Activated naive CD4-positive, alpha-beta T cell treated with anti-CD3 and anti-CD28 coated beads for 36 hours (primary cell): ENCODE results near the gene DSE. TPM values are rescaled to one million over a fixed set of nuclear protein-coding genes. Genes with fewer than 3 reads are reported as not detected.

ENCODE experiments used
- CTCF ChIA-PET: fragments of 350-600 bp; sonication (Branson Sonifier 250); formaldehyde crosslinking; loops from one replicate; lab custom pipeline; 2021; ENCODE audit warnings: antibody characterized with exemption; lab: Charles Lee
- DNase-seq: peaks from one replicate; pipeline ENCODE4 v3.0.0-alpha.2; 2020
- H3K27ac Mint-ChIP-seq: one replicate; pipeline ENCODE4 v1.8.0; 2021; ENCODE audit warnings: mild to moderate bottlenecking, mixed read lengths
- H3K27me3 Mint-ChIP-seq: one replicate; pipeline ENCODE4 v1.8.0; 2021; ENCODE audit warnings: low read depth, mixed read lengths
- H3K36me3 Mint-ChIP-seq: one replicate; pipeline ENCODE4 v1.8.0; 2021; ENCODE audit warnings: low read depth, mixed read lengths
- H3K4me1 Mint-ChIP-seq: one replicate; pipeline ENCODE4 v1.8.0; 2021; ENCODE audit warnings: low read depth, mixed read lengths
- H3K4me3 Mint-ChIP-seq: one replicate; pipeline ENCODE4 v1.8.0; 2021; ENCODE audit warnings: mild to moderate bottlenecking, moderate library complexity, mixed read lengths
- H3K9me3 Mint-ChIP-seq: one replicate; pipeline ENCODE4 v1.8.0; 2021; ENCODE audit warnings: mixed read lengths
- intact Hi-C: fragments of 100-400 bp; cut with micrococcal nuclease; formaldehyde crosslinking; loops from one replicate; pipeline ENCODE4 v1.15.1; 2023
- total RNA-seq, 2 experiments: library from RNA; stranded (reverse); gene quantifications; one replicate each; pipeline ENCODE4 v1.2.3, GENCODE V29; 2021

Gene DSE
- total RNA-seq, 2 experiments from 2014 or later = 2.1 to 3.2 TPM

DNA sequence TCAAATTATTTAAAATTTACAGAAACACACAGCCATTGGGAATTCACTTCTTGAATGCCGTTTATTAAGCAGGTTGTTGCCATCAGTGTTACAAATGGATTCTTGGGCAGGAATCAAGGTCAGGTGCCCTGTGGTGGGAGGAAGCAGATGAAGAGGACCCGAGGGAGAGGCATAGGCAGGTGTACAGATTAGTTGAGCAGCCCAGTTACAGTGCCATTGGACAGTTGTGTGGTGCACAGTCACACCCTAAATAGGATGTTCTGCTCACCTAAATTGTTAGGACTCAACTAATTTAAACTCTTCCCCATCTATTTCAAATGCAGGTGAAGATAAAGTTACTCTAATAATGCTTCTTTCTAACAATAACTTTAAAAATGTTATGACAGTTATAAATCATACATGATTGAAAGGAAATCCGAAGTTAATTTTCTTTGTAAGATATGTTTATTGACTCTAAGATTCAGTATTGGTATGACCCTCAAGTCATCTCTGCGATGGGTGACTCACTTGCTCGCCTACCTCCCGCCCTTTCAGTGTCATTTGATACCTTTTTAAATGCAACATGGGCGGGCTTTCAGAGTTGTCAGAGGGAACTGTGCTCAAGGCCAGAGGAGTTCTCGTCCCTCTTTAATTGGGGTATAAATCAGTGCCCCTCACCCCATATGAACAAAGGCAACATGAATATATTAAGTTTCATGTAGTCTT, 35.1 kb downstream of the DSE start:
- H3K27me3 Mint-ChIP-seq = peaks cover 9% of the 10 kb centered on the region
- DNase-seq = no peak
- no peaks in the 10 kb centered on the region for H3K36me3 Mint-ChIP-seq
- H3K27ac Mint-ChIP-seq = no peak overlapping the region
- H3K9me3 Mint-ChIP-seq = no peaks in the 10 kb centered on the region
- intact Hi-C loops = no loop called here
- H3K4me3 Mint-ChIP-seq = no peak overlapping the region
- H3K4me1 Mint-ChIP-seq = no peaks in the 10 kb centered on the region
- CTCF ChIA-PET = no interaction called here

- peaks cover 9% of the 10 kb centered on the region for H3K27me3 Mint-ChIP-seq
- no peak overlapping the region for H3K27ac Mint-ChIP-seq
- CTCF ChIA-PET = no interaction called here
- no peaks in the 10 kb centered on the region for H3K4me1 Mint-ChIP-seq
- no peaks in the 10 kb centered on the region for H3K9me3 Mint-ChIP-seq
- no peaks in the 10 kb centered on the region for H3K36me3 Mint-ChIP-seq
- DNase-seq = no peak
- no peak overlapping the region for H3K4me3 Mint-ChIP-seq
- intact Hi-C loops = no loop called here
Observed at GRCh38 chr6:116406678-116407345, 36.1 kb downstream of the DSE start.

- intact Hi-C loops = no loop called here
- Mint-ChIP-seq H3K4me1 (no peaks in the 10 kb centered on the region), H3K36me3 (no peaks in the 10 kb centered on the region), H3K9me3 (no peaks in the 10 kb centered on the region), H3K4me3 (no peak overlapping the region), H3K27ac (no peak overlapping the region), H3K27me3 (peaks cover 9% of the 10 kb centered on the region)
- DNase-seq = no peak
- CTCF ChIA-PET = no interaction called here
Observed at GRCh38 chr6:116408491-116408890, 37.7 kb downstream of the DSE start.

- Mint-ChIP-seq H3K27me3 (peaks cover 7% of the 10 kb centered on the region), H3K27ac (no peak overlapping the region), H3K9me3 (no peaks in the 10 kb centered on the region), H3K4me1 (no peaks in the 10 kb centered on the region), H3K36me3 (no peaks in the 10 kb centered on the region), H3K4me3 (no peak overlapping the region)
- intact Hi-C loops = no loop called here
- DNase-seq = no peak
- CTCF ChIA-PET = no interaction called here
Observed at GRCh38 chr6:116409756-116410155, 39.0 kb downstream of the DSE start.

DNA sequence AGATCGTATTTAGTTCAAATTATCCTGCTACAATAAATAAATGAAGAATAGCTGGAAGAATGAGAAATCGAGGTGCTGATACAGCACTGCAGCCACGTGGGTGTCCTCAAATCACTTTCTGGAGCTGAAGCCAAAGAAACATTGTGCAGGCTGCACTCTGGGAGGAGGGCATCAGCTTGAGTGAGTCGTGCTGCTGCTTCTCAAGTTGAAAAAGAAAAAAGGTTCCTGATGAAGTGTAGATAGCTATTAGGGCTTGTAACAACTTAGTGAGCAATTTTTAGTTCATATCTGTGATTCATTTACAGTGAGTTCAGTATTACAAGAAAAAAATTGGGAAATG, 40.5 kb downstream of the DSE start:
- no peak for DNase-seq
- no peak overlapping the region for H3K27ac Mint-ChIP-seq
- intact Hi-C loops = no loop called here
- H3K36me3 Mint-ChIP-seq = no peaks in the 10 kb centered on the region
- CTCF ChIA-PET = no interaction called here
- peaks cover 7% of the 10 kb centered on the region for H3K27me3 Mint-ChIP-seq
- no peaks in the 10 kb centered on the region for H3K9me3 Mint-ChIP-seq
- no peaks in the 10 kb centered on the region for H3K4me1 Mint-ChIP-seq
- H3K4me3 Mint-ChIP-seq = no peak overlapping the region

DNA sequence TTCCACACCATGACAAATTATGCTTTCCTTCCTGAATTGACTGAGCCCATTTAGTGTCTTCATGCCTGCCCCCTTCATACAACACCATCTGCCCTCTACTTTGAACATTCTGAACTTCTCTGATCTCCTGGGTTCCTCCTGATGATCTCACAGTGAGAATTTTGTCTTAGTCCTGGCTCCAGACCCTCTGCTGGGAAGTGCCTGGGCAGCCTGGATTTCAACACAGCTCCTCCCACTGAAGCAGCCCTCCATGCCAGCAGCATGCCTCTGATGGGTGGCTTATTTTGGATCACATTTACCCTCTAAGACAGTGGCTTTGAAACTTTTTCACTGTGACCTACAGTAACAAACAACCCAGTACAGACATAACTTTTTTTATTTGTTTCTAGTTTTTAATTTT, 41.5 kb downstream of the DSE start:
- peaks cover 3% of the 10 kb centered on the region for H3K27me3 Mint-ChIP-seq
- H3K36me3 Mint-ChIP-seq = no peaks in the 10 kb centered on the region
- DNase-seq = no peak
- CTCF ChIA-PET = no interaction called here
- H3K27ac Mint-ChIP-seq = no peak overlapping the region
- no peaks in the 10 kb centered on the region for H3K9me3 Mint-ChIP-seq
- no peaks in the 10 kb centered on the region for H3K4me1 Mint-ChIP-seq
- intact Hi-C loops = no loop called here
- no peak overlapping the region for H3K4me3 Mint-ChIP-seq

DNA sequence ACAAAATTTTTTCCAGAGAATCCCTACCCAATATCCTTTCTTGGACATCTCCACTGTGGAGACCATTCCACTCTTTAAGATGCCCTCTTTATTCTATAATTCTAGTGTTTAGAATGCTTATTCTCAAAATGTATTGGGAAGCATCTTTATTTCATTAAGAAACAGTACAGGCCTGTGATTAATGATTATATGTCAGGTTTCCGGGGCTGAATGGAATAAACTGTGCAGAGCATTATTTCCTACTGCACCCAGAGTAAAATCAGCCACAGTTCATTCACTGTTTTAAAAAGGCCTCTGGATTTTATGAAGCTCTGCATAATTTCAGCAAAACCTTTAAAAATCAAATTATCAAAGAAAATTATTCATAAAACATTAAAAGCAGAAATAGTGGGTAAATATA, 42.6 kb downstream of the DSE start:
- peaks cover 3% of the 10 kb centered on the region for H3K27me3 Mint-ChIP-seq
- CTCF ChIA-PET = interaction anchor here (0.5 kb wide), 1 partner anchor 366 kb away, joined by 3 read pairs; no protein-coding TSS in a partner anchor
- intact Hi-C loops = no loop called here

DNA sequence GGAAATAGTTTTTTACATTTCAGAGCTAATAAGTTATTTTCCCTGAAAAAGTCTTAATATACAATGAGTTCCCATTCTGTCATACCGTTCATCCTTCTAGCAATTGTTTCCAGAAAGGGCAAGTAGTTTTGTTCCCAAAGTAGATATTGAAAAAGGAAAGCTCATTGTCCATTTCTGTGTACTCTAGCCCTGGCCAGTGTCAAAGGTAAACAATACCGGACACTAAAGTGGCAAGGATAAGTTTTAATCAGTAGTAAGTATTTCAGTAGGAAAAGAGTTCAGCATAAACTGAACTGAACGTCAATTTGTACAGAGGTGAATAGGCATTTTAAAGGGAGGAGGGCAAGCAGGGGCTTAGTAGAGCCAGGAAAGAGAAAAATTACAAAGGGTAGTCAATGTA, 46.9 kb downstream of the DSE start:
- no peak for DNase-seq
- Mint-ChIP-seq H3K9me3 (no peaks in the 10 kb centered on the region), H3K36me3 (no peaks in the 10 kb centered on the region), H3K27ac (no peak overlapping the region), H3K4me1 (peaks cover 4% of the 10 kb centered on the region), H3K27me3 (no peaks in the 10 kb centered on the region), H3K4me3 (no peak overlapping the region)
- CTCF ChIA-PET = interaction anchor here (0.6 to 0.9 kb wide), 2 partner anchors 67 to 130 kb away, joined by 3 to 4 read pairs; no protein-coding TSS in a partner anchor
- intact Hi-C loops = no loop called here

More for the DNA sequence above, 42.6 kb downstream of the DSE start:
- Mint-ChIP-seq H3K4me3 (no peak overlapping the region), H3K9me3 (no peaks in the 10 kb centered on the region), H3K27ac (no peak overlapping the region), H3K4me1 (no peaks in the 10 kb centered on the region), H3K36me3 (no peaks in the 10 kb centered on the region)
- no peak for DNase-seq

GRCh38 chr6:116419069-116419786, 48.5 kb downstream of the DSE start:
- intact Hi-C loops = no loop called here
- CTCF ChIA-PET = no interaction called here
- DNase-seq = no peak

GRCh38 chr6:116420341-116420740, 49.6 kb downstream of the DSE start:
- intact Hi-C loops = no loop called here
- H3K4me1 Mint-ChIP-seq = peaks cover 4% of the 10 kb centered on the region
- H3K9me3 Mint-ChIP-seq = no peaks in the 10 kb centered on the region

More at GRCh38 chr6:116419069-116419786, 48.5 kb downstream of the DSE start:
- H3K4me3 Mint-ChIP-seq = no peak overlapping the region
- H3K9me3 Mint-ChIP-seq = no peaks in the 10 kb centered on the region
- H3K27me3 Mint-ChIP-seq = no peaks in the 10 kb centered on the region
- H3K4me1 Mint-ChIP-seq = peaks cover 4% of the 10 kb centered on the region
- H3K36me3 Mint-ChIP-seq = no peaks in the 10 kb centered on the region
- no peak overlapping the region for H3K27ac Mint-ChIP-seq

DNA sequence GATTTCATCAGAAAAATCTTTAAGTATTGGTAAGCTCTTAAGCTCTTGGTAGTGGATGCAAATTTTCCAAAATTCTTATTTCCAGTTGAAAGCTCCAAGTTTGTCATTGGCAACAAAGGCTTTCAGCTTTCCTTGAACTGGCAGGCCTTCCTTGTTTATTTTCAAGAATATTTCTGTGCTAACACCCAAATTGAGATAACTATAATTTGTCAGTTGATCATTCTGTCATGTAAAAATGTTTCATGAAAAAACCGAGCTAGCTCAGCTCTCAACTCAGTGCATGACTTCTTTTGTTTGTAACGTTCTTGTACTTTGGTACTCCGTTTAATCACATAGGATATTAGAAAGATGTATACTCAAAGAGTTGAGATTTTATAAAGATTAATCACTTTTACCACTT, 51.5 kb downstream of the DSE start:
- H3K36me3 Mint-ChIP-seq = no peaks in the 10 kb centered on the region
- H3K27ac Mint-ChIP-seq = no peak overlapping the region
- DNase-seq = no peak
- no peak overlapping the region for H3K4me3 Mint-ChIP-seq
- no peaks in the 10 kb centered on the region for H3K27me3 Mint-ChIP-seq
- intact Hi-C loops = no loop called here
- CTCF ChIA-PET = interaction anchor here (1.5 kb wide), 1 partner anchor 134 kb away, joined by 4 read pairs; no protein-coding TSS in a partner anchor
- peaks cover 4% of the 10 kb centered on the region for H3K4me1 Mint-ChIP-seq
- no peaks in the 10 kb centered on the region for H3K9me3 Mint-ChIP-seq

More at GRCh38 chr6:116420341-116420740, 49.6 kb downstream of the DSE start:
- CTCF ChIA-PET = interaction anchor here (1.0 to 1.5 kb wide), 2 partner anchors 43 to 132 kb away, joined by 3 to 4 read pairs; no protein-coding TSS in a partner anchor
- Mint-ChIP-seq H3K4me3 (no peak overlapping the region), H3K27me3 (no peaks in the 10 kb centered on the region), H3K36me3 (no peaks in the 10 kb centered on the region), H3K27ac (no peak overlapping the region)
- no peak for DNase-seq

- CTCF ChIA-PET = interaction anchor here (1.4 kb wide), 1 partner anchor 114 kb away, joined by 3 read pairs; no protein-coding TSS in a partner anchor
- DNase-seq = no peak
- intact Hi-C loops = no loop called here
- Mint-ChIP-seq H3K4me1 (peaks cover under 1% of the 10 kb centered on the region), H3K27me3 (no peaks in the 10 kb centered on the region), H3K36me3 (no peaks in the 10 kb centered on the region), H3K9me3 (no peaks in the 10 kb centered on the region), H3K27ac (no peak overlapping the region), H3K4me3 (no peak overlapping the region)
Observed at GRCh38 chr6:116424001-116424400, 53.3 kb downstream of the DSE start.
